Sigmoid colon (tissue), 7 donors: ENCODE results near the gene OR2AT4. TPM values are rescaled to one million over a fixed set of nuclear protein-coding genes. Genes with fewer than 3 reads are reported as not detected.

ENCODE experiments used
- DNase-seq: peaks from one replicate; pipeline ENCODE4 v3.0.0-alpha.2; 2019
- H3K27ac ChIP-seq, 4 donors: fragments of 200-600 bp; sonication (generic); one replicate each; pipeline ENCODE4 v1.5.1; 2016 to 2019; ENCODE audit warnings: mild to moderate bottlenecking in 1 of 4
- H3K27me3 ChIP-seq, 3 donors: fragments of 200-600 bp; sonication (generic); one replicate each; pipeline ENCODE4 v1.5.1; 2019; ENCODE audit warnings: mild to moderate bottlenecking in 1 of 3
- H3K36me3 ChIP-seq, 4 donors: fragments of 200-600 bp; sonication (generic); one replicate each; pipeline ENCODE4 v1.5.1; 2016 to 2019
- H3K4me1 ChIP-seq, 4 donors: fragments of 200-600 bp; sonication (generic); one replicate each; pipeline ENCODE4 v1.5.1; 2017 to 2019
- H3K4me3 ChIP-seq, 4 donors: fragments of 200-600 bp; sonication (generic); one replicate each; pipeline ENCODE4 v1.5.1; 2017 to 2019; ENCODE audit warnings: mild to moderate bottlenecking in 2 of 4, moderate library complexity in 1 of 4
- H3K9me3 ChIP-seq, 4 donors: fragments of 200-600 bp in 3 of 4; sonication (generic) in 3 of 4; one replicate each; pipeline versions ENCODE4 v1.5.1 to v1.6.1; 2013 to 2019
- CTCF ChIP-seq, 4 experiments: fragments of 450-650 bp in 3 of 4; fragments of 200-600 bp in 1 of 4; IDR thresholded peaks; one replicate each; pipeline ENCODE4 v1.5.1; 2016 to 2019; ENCODE audit warnings: antibody characterized with exemption in 4 of 4, mild to moderate bottlenecking in 3 of 4, moderate library complexity in 2 of 4
- EP300 ChIP-seq, 4 donors: sonication (generic); formaldehyde crosslinking; IDR thresholded peaks; one replicate each; pipeline ENCODE4 v1.6.1; 2017; ENCODE audit warnings: antibody characterized with exemption in 4 of 4
- POLR2A ChIP-seq, 2 donors: fragments of 450-650 bp; IDR thresholded peaks; one replicate each; pipeline ENCODE4 v1.6.1; 2016; ENCODE audit warnings: antibody characterized with exemption in 2 of 2, mild to moderate bottlenecking in 2 of 2, moderate library complexity in 2 of 2
- POLR2AphosphoS5 ChIP-seq, 4 donors: sonication (generic); formaldehyde crosslinking; IDR thresholded peaks; one replicate each; pipeline ENCODE4 v1.6.1; 2017; ENCODE audit warnings: antibody characterized with exemption in 4 of 4
- WGBS, 2 donors: extraction: QIAGEN DNeasy Blood & Tissue Kit; methylation state at CpG; one replicate each; pipeline ENCODE4 v1.1.7; 2013; 5-methylcytosine and 5-hydroxymethylcytosine counted together
- intact Hi-C: fragments of 100-400 bp; cut with DNase I; formaldehyde crosslinking; loops from one replicate; pipeline ENCODE4 v1.15.1; 2023
- polyA plus RNA-seq, 3 donors: library from polyadenylated mRNA; stranded (reverse); fragments of 200-250 nt; gene quantifications; one replicate each; pipeline ENCODE4 v1.2.3, GENCODE V29; 2013
- total RNA-seq, 4 donors: library from RNA; depleted of rRNA; stranded (reverse); fragments of >200 nt; gene quantifications; one replicate each; pipeline ENCODE4 v1.1.0, GENCODE V29; 2016
- donor health status: healthy with polysubstance abuse.
- donor health status: Bipolar disorder and iron deficiency.
- donor health status: healthy.

OR2AT4 gene
- total and polyA plus RNA-seq, 7 donors: not detected

- Histone ChIP-seq H3K4me3 (no peak overlapping the region), H3K27ac (no peak overlapping the region), H3K36me3 (no peaks in the 10 kb centered on the region), H3K4me1 (no peaks in the 10 kb centered on the region), H3K27me3 (peaks cover 0 to 12% (median 2%) of the 10 kb centered on the region in 3 donors), H3K9me3 (no peaks in the 10 kb centered on the region)
- 40 to 81% methylated on average over 1 of the region's 1 CpG for WGBS, 2 donors
- intact Hi-C loops: no loop called here
- no peak for DNase-seq
- no peak for TF ChIP-seq CTCF (IDR thresholded peaks at IDR 0.05)
- TF ChIP-seq EP300 (IDR thresholded peaks at IDR 0.05): no peak
- no peak for TF ChIP-seq POLR2A (IDR thresholded peaks at IDR 0.05)
- no peak for TF ChIP-seq POLR2AphosphoS5 (IDR thresholded peaks at IDR 0.05)
Measured at GRCh38 chr11:75083217-75083605, 13.5 kb downstream of the OR2AT4 start.

- TF ChIP-seq EP300 (IDR thresholded peaks at IDR 0.05) (no peak), POLR2AphosphoS5 (IDR thresholded peaks at IDR 0.05) (no peak), CTCF (IDR thresholded peaks at IDR 0.05) (no peak), POLR2A (IDR thresholded peaks at IDR 0.05) (no peak)
- H3K27ac ChIP-seq: no peak overlapping the region
- 75 to 76% methylated on average over 8 of the region's 8 CpGs for WGBS, 2 donors
- H3K4me1 ChIP-seq: no peaks in the 10 kb centered on the region
- no peaks in the 10 kb centered on the region for H3K9me3 ChIP-seq
- intact Hi-C loops: no loop called here
- H3K36me3 ChIP-seq: no peaks in the 10 kb centered on the region
- no peak for DNase-seq
- no peak overlapping the region for H3K4me3 ChIP-seq
- peaks cover 0 to 12% (median 2%) of the 10 kb centered on the region in 3 donors for H3K27me3 ChIP-seq
Measured at GRCh38 chr11:75082601-75083216, 14.0 kb downstream of the OR2AT4 start.

GRCh38 chr11:75079546-75079945 is 17.1 kb downstream of the OR2AT4 start:
- Histone ChIP-seq H3K27ac (no peak overlapping the region), H3K4me3 (no peak overlapping the region), H3K36me3 (no peaks in the 10 kb centered on the region), H3K27me3 (peaks cover 0 to 12% (median 2%) of the 10 kb centered on the region in 3 donors), H3K9me3 (no peaks in the 10 kb centered on the region), H3K4me1 (no peaks in the 10 kb centered on the region)
- WGBS, 2 donors: 86 to 91% methylated on average over 4 of the region's 4 CpGs
- intact Hi-C loops: no loop called here
- TF ChIP-seq POLR2A (IDR thresholded peaks at IDR 0.05) (no peak), POLR2AphosphoS5 (IDR thresholded peaks at IDR 0.05) (no peak), CTCF (IDR thresholded peaks at IDR 0.05) (no peak), EP300 (IDR thresholded peaks at IDR 0.05) (no peak)
- no peak for DNase-seq

- no peaks in the 10 kb centered on the region for H3K36me3 ChIP-seq
- no peak overlapping the region for H3K27ac ChIP-seq
- no peaks in the 10 kb centered on the region for H3K9me3 ChIP-seq
- intact Hi-C loops: no loop called here
- TF ChIP-seq EP300 (IDR thresholded peaks at IDR 0.05): no peak
- no peak for TF ChIP-seq POLR2AphosphoS5 (IDR thresholded peaks at IDR 0.05)
- TF ChIP-seq CTCF (IDR thresholded peaks at IDR 0.05): no peak
- TF ChIP-seq POLR2A (IDR thresholded peaks at IDR 0.05): no peak
- H3K4me1 ChIP-seq: no peaks in the 10 kb centered on the region
- 80 to 85% methylated on average over 2 of the region's 2 CpGs for WGBS, 2 donors
- no peak for DNase-seq
- H3K4me3 ChIP-seq: no peak overlapping the region
- H3K27me3 ChIP-seq: peaks cover 0 to 12% (median 2%) of the 10 kb centered on the region in 3 donors
Measured at GRCh38 chr11:75078233-75078632, 18.4 kb downstream of the OR2AT4 start.

GRCh38 chr11:75077316-75077715 is 19.4 kb downstream of the OR2AT4 start:
- no peak overlapping the region for H3K4me3 ChIP-seq
- no peak overlapping the region for H3K27ac ChIP-seq
- H3K4me1 ChIP-seq: no peaks in the 10 kb centered on the region
- H3K36me3 ChIP-seq: no peaks in the 10 kb centered on the region
- WGBS, 2 donors: 59 to 76% methylated on average over 7 of the region's 7 CpGs
- H3K27me3 ChIP-seq: peaks cover 0 to 12% (median 0%) of the 10 kb centered on the region in 3 donors
- intact Hi-C loops: no loop called here
- no peaks in the 10 kb centered on the region for H3K9me3 ChIP-seq
- DNase-seq: no peak
- TF ChIP-seq EP300 (IDR thresholded peaks at IDR 0.05): no peak
- no peak for TF ChIP-seq POLR2AphosphoS5 (IDR thresholded peaks at IDR 0.05)
- no peak for TF ChIP-seq CTCF (IDR thresholded peaks at IDR 0.05)
- TF ChIP-seq POLR2A (IDR thresholded peaks at IDR 0.05): no peak
